ENCODE results near the gene DMRTA2.
"Not testable (repeated sequence)": the region's sequence is repeated elsewhere in the genome, so short reads cannot be mapped to it uniquely, and the experiment has no call there.

Gene DMRTA2

DNA sequence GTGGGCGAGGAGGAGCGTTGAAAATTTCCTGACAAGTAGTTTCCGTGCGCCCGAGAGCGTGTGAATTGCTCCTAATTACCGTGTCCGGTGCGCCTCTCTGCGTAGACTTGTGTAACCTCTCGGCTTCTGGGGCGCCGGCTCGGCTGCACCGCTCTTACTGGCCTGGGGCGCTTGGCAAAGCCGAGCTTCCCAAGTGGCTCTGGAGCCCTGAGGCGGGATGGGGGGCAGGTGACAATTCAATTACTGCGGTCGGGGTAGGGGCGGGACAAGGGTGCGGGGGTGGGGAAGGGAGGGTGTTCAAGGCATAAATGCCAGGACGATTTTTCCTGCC is 392 bp upstream of the DMRTA2 start:
- peak; percentile 78 for DNase-seq

DNA sequence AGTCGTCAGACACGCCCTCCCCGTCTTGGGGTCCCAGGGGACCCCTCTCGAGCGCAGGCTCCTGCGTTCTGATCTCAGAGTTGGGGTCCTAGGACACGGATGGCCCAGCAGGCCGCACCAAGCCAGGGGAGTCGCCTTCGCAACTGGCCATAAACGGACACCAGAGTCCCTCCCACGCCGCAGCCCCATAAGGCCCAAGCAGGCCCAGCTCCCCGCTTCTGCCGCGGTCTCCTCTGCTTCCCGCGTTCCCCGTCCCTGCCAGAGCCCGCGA is 633 bp downstream of the DMRTA2 start:
- DNase-seq: no peak

- no peak for DNase-seq
These were observed 1.2 kb downstream of the DMRTA2 start for GRCh38 chr1:50421768-50422674.

GRCh38 chr1:50421366-50421748 is 1.9 kb downstream of the DMRTA2 start:
- DNase-seq: no peak

GRCh38 chr1:50420689-50421365 is 2.4 kb downstream of the DMRTA2 start:
- DNase-seq: no peak

- DNase-seq: no peak
These were observed 3.2 kb downstream of the DMRTA2 start for GRCh38 chr1:50419907-50420677.

- no peak for DNase-seq
These were observed 3.9 kb downstream of the DMRTA2 start for GRCh38 chr1:50419192-50419906.

- DNase-seq: no peak
These were observed 4.6 kb downstream of the DMRTA2 start for GRCh38 chr1:50418600-50419109.

- no peak for DNase-seq
These were observed 5.2 kb downstream of the DMRTA2 start for GRCh38 chr1:50417946-50418599.

- DNase-seq: no peak
These were observed 5.7 kb downstream of the DMRTA2 start for GRCh38 chr1:50417507-50417906.

DNA sequence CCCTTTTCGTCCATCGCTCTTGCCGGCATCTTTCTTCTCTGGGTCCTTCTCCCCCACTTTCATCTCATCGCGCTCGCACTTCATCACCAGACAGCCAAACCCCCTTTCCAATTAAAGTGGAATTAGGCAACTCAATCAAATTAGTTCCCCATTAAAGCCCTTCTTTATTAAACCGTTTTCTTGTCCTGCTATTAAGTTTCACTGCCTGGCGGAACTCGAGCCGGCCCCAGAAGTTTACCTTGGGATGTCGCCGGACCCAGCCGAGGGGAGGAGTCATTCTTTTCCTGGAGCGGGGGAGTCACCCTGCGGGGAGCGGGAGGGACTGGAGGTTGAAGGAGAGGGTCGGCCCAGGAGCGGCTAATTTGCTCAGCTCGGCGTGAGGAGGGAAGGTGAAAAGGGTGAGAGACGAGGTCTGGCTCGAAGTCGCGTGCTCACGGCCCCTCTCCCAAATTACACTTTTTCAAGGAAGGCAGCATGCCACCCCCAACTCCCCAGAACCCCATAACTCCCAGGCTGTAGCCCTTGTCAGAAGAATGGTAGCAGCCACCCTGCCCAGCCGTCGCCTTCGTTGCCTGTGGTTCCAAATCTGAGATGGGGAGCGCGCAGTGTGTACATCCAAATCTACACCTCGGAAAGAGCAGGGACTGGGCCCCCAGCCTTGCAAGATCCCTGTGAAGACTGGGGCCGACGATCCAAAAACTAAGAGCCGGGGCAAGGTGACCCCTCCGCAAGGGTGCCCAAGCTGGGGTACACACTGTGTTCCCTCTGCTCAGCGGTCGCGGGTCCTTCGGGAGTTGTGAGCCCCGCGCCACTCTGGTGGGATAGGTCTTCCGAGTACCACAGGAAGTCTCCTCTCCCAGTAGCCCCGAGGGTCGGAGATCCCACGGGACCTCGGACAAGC is 6.4 kb downstream of the DMRTA2 start:
- no peak for DNase-seq

DNA sequence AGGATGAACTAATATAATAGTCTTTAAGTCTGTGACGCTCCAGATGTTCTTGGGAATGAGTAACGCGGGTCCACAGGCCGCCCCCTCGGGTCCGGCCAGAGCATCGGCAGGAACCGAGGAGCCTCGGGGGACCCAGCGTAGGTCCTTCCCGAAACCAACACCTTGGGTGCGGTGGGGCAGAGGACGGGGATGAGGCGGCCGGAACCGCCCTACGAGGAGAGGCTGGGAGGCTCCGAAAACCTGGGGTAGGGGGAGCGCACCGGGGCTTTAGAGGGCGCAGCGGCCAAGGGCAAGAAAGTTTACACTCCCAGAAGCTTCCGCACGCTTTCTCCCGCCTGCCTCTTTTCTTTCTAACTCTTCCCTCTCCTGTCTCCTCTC is 7.1 kb downstream of the DMRTA2 start:
- no peak for DNase-seq

- DNase-seq: no peak
These were observed 7.8 kb downstream of the DMRTA2 start for GRCh38 chr1:50415235-50416149.

DNA sequence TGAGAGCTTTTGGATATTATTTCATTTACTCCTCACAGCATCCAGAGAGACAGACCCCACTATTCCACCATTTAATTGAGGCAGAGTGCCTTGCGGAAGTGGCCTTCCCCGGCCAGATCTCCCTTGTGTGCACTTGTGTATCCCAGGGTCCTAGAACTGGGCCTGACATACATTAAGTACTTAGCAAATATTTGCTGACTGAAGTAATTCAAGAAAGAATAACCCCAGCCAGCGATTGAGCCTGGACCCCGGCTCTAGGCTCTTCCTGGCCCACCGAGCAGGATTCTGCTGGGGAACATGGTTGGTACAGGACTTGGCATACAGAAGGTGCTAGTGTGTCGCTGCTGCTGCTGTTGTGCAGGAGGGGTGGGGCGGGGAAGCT is 8.4 kb downstream of the DMRTA2 start:
- no peak for DNase-seq

- no peak for DNase-seq
These were observed 10.3 kb downstream of the DMRTA2 start for GRCh38 chr1:50412813-50413476.

DNA sequence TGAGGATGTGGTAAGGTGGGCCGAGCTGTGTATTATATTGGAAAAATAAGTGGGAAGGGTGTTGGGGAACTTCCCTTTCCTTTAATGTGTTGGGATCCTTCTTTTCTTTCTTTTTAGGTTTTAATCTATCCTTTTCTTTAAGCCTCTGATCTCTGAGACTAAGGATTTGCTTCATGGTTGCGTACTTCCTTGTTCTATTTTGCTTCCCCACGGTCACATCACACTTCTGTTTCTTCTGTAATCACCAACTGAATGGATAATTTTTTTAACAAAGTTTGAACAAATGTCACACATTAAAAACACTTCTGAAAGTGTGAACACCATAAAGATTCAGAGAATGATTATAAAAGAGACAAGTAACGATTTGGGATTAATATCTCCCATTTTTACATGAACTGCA is 17.4 kb downstream of the DMRTA2 start:
- DNase-seq: no peak

GRCh38 chr1:50393522-50394120 is 29.6 kb downstream of the DMRTA2 start:
- no peak for DNase-seq

- DNase-seq: not testable (repeated sequence)
These were observed 41.7 kb downstream of the DMRTA2 start for GRCh38 chr1:50381551-50381950.

GRCh38 chr1:50378770-50379169 is 44.5 kb downstream of the DMRTA2 start:
- DNase-seq: no peak

Data from NCI-H2171 (cell line).